HG02938 (cell line): Measurements from ENCODE around the gene PPP2R5E.
"Not testable (repeated sequence)": the region's sequence is repeated elsewhere in the genome, so short reads cannot be mapped to it uniquely, and the experiment has no call there.

Experiments
- ATAC-seq: cut with Tn5 transposase; IDR thresholded peaks from one replicate; pipeline ENCODE4 v1.9.1; 2021; ENCODE audit warnings: mild to moderate bottlenecking, moderate library complexity; ENCODE audit not compliant: unreplicated experiment

The PPP2R5E gene

DNA sequence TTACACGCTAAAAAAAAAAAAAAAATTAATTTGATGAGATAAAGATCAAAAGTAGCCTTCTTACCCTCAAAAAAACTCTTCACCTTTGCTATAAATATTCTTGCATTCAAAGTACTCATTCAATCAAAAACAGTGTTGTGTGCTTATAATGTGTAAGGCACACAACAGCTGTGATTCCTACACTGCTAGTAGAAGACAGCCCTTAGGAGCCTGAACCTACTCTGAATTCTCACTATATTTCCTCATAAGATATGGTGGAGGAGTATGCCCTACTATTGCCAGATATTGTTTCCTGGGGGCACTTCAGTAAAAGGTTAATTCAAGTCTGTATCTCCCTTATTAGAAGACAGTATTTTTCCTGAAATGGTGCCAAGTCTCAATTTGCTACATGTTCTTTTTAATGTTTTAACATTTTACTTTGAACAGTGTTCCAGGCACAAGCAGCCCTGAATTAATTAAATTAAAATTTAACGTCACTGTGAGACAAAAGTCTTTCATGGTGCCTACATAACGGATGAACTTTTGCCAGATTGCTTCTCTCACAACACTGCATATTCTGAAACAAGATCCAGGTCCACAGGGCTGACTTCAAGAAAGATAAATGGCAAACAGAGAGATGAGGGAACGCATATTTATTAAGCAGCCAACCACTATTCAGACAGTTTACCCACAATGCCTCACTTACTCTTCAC is 19.3 kb downstream of the PPP2R5E start:
- no peak for ATAC-seq

DNA sequence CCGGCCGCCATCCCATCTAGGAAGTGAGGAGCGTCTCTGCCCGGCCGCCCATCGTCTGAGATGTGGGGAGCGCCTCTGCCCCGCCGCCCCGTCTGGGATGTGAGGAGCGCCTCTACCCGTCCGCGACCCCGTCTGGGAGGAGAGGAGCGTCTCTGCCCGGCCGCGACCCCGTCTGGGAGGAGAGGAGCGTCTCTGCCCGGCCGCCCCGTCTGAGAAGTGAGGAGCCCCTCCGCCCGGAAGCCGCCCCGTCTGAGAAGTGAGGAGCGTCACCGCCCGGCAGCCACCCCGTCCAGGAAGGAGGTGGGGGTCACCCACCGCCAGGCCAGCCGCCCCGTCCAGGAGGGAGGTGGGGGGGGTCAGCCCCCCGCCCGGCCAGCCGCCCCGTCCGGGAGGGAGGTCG is 20.7 kb downstream of the PPP2R5E start:
- not testable (repeated sequence) for ATAC-seq

GRCh38 chr14:63517354-63517753 is 25.8 kb downstream of the PPP2R5E start:
- ATAC-seq = no peak

DNA sequence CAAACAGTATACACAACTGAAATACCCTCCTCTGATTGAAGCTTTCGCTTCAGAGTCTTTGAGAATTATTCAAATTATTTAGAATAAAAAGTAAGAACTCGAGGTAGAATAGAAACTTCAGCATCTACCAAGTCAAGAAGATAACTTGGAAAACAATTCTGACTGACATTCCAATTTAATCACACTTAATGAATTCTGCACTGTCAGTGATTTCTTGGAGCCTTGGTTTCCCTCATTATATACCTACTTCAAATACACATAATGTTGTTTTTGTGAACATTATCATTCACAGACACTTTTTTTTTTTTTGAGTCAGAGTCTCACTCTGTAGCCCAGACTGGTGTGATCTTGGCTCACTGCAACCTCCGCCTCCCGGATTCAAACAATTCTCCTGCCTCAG is 27.9 kb downstream of the PPP2R5E start:
- ATAC-seq = no peak

DNA sequence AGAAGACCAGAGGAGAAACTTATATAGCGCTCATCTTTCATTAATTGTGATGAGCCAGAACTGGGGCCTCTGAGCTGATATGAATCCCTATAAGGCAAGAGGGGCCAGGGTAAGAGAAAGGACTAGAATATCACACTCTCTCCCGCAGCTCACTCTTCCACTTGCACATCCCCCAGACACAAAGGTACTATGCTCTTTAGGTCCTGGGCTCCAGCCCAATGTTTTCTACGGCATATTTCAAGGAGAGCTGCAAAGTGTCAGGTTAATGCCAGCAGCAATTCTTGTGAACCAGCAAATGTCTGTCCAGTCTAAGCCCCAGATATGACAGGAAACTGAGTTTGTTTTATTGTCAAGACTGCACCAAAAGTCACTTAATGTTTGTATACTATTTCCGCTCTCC is 29.4 kb downstream of the PPP2R5E start:
- ATAC-seq = no peak

DNA sequence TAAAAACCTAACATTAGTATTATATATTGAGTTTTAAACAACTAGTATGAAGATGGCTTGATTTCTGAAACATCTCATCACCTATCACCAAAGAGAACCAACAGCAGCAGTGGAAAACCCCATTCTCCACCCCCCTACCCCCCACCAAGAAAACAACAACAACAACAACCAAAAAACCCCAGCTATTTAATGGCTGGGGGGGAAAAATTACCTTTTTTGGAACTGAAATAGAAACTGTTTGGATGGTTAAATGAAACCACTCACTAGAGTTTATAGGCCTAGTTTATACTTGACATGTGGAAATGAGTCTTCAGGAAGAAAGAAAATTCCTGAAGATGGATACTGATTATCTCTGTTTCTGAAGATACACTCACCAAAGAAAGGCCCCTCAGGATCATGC is 30.3 kb downstream of the PPP2R5E start:
- no peak for ATAC-seq

- peak; percentile 94 for ATAC-seq
Measured at GRCh38 chr14:63510538-63510937, 32.6 kb downstream of the PPP2R5E start.

- ATAC-seq = no peak
Measured at GRCh38 chr14:63508033-63508432, 35.1 kb downstream of the PPP2R5E start.

- no peak for ATAC-seq
Measured at GRCh38 chr14:63504648-63505047, 38.5 kb downstream of the PPP2R5E start.

DNA sequence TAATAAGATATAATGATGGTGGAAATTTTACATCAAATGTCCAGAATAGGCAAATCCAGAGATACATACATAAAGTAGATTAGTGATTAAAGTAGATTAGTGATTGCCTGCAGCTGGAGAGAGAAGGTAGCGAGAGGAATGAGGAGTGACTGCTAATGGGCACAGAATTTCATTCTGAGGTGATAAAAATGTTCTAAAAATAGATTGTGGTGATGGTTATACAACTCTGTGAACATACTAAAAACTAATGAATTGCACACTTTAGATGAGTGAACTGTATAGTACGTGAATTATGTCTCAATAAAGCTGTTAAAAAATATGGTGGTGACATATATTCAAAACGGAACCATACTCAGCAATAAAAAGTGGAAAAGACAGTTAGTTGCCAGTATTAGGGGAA is 41.7 kb downstream of the PPP2R5E start:
- no peak for ATAC-seq

DNA sequence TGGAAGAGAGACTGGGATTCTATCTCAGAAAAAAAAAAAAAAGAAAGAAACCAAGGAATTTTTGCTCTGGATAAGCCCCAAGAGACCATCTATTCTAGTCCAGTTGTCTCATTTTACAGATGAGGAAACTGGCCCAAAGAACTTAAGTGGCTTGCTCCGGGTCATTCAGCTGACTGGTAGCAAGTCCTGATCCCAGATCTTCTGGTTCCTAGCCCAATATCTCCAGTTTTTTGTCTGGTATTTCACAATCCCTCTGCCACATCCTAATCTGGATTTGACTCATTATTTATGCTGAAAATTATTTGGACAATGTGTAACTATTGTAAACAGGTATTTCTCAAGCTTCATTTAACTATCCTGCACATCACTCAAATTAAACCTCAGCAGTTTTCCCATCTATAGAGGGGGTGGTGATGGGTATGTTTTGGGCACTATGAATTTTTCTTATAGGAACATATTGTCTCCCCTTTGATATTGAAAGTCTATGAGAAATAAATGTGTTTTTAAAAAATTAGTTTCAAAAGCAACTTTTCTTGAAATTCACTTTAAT is 43.4 kb downstream of the PPP2R5E start:
- no peak for ATAC-seq

GRCh38 chr14:63496837-63497400 is 46.3 kb downstream of the PPP2R5E start:
- ATAC-seq = no peak

DNA sequence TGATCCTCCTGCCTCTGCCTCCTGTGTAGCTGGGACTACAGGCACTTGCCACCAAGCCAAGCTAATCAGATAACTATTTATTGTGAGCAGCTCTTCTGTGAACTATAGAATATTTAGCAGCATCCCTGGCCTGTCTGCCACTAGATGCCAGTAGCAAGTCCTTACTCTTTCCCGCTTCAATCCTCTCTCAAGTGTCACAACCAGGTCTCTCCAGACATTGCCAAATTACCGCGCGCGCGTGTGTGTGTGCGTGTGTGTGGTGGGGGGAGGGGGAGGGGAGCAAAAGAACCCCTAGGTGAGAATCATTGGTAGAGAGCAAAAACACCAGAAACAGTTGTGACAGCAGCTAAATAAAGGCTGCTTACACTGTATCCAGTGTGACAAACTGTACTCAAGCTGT is 49.9 kb downstream of the PPP2R5E start:
- ATAC-seq = no peak

DNA sequence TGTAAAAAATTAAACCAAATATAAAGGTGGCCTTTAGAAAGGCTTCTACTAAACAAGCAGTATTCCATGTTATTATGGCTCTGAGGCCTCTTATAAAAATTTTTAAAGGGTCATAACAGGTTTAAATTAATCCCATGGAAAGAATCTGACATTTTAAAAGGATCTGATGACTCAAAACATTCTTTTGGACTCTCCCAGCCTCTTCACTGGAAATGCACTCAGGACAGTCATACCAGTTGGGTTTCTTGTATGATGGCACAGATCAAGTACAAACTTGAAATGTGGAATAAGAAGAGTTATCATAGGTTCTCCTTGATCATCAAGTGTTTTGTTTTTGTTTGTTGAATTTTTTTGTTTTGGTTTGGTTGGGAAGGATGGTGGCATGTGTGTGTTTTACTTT is 50.8 kb downstream of the PPP2R5E start:
- no peak for ATAC-seq

DNA sequence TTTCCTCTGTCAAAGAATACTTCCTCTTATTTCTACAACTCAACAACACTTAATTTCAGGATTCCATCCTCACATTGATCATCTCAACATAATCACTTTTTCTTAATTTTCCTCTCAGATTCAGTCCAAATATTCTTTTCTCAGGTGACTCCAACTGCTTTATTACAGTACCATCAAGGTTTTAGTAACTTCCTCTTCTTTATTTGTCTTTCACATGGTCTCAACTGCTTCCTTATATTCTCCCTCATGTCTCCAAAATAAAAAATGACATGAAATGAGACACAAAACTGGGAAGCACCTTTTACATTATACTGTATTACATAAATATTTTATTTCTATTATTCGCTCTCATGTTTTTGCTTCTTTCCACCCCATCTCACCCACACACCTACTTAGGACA is 55.5 kb downstream of the PPP2R5E start:
- ATAC-seq = no peak

DNA sequence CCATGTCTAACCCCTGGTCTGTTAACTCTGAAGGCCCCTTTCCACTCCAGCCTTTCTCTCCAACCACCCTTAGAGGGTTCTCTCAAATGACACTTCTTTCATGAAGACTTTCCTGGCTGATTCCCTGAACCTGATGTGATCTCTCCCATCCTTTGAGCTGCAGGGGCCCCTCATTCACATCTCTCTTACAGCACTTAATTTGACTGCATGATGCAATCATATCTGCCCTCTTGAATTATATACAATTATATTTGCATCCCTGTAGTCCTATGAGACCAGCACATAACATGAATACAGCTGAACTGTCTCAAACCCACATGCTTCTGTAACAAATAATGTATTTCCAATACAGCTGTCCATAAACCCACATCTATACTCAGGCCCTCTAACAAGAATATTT is 56.4 kb downstream of the PPP2R5E start:
- no peak for ATAC-seq

DNA sequence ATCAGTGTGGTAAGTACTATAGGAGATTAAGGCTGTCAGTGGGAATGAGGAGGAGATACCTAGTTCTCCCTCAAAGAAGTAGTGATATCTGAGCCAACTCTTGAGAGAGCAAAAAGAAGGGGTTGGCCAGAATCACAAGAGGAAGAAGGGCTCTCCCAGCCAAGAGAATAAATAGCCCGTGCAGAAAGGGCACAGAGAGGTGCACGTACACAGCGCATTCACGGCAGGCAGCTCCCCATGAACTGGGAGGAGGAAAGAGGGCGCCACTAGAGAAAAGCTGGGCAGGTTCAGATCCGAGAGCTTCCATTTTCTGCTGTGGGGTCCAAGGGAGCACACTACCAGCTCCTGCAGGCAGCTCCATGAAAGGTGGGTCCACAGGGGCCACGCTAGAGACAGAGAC is 59.9 kb downstream of the PPP2R5E start:
- no peak for ATAC-seq

GRCh38 chr14:63480599-63480998 is 62.6 kb downstream of the PPP2R5E start:
- ATAC-seq = no peak

- ATAC-seq = peak; percentile 56
Measured at GRCh38 chr14:63478437-63478852, 64.7 kb downstream of the PPP2R5E start.

DNA sequence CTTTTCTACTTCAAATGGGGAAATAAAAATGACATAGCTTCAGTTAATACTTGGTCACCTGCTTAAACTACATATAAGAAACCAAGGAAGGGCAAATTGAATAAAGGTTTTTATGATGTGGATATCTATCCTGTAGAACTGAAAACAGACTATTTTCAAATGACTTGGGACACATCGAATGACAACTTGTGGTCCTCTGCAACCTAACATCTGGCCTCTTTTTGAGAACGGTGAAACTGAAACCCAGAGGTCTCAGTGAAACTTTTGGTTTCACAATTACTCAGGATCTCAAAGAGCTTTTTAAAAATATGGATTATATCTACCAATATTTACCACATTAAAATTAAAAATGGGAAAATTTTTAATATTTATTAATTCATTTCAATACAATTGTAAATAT is 65.2 kb downstream of the PPP2R5E start:
- peak; percentile 90 for ATAC-seq

DNA sequence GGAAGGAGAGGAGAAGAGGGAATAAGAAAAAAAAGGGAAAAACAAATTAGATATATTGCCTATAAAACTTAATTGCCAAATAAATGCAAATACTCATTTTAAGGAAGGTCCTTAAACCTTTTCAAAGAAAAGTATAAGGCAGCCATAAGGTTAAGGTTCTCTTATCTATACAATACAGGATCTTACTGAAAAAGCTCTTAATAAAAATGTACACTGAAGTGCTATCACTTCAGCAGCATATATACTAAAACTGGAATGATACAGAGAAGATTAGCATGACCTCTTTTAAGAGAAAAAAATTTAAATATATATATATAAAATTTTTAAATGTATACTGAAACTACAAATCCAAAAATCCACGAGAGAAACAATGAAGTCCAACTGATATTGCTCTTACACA is 65.6 kb downstream of the PPP2R5E start:
- ATAC-seq = no peak

DNA sequence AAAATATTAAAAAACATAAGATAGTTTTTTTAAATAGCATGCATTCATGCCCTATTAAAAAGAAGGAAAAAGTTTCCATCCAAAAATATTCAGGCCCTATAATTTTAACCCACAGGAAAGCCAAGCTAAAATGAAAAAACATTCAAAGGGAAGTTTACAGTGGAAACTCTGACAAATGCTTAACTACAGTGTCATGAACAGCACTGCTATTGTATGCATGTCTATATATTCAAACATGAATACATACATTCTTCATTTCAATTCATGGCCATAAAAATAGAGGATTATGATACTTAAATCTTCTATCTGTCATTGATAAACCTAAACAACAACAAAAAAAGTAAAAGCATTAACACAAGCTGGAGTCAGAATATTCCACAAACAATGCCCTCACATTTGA is 67.4 kb downstream of the PPP2R5E start:
- ATAC-seq = no peak

GRCh38 chr14:63474844-63475243 is 68.3 kb downstream of the PPP2R5E start:
- ATAC-seq = no peak
